ENCODE data around the gene MPDZ.

DNA sequence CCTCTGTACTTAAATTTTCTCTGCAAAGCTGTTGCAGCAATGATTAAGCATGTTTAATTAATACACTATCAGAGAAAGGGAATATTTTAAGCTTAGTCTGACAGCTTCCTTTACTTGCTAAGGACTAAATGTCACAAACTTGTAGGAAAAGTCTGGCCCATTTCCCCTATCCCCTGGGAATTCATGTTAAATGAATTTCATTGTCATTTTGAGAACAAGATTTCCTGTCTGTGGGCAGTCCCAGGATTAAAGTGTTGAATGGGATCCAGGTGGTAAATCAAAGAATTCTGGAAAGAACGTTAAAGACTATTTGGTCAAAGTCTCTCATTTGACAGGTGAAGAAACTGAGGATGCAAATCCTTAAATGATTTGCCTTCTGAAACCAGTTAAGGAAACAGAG, 214.8 kb downstream of the MPDZ start:
- TF ChIP-seq, protein P1, sequence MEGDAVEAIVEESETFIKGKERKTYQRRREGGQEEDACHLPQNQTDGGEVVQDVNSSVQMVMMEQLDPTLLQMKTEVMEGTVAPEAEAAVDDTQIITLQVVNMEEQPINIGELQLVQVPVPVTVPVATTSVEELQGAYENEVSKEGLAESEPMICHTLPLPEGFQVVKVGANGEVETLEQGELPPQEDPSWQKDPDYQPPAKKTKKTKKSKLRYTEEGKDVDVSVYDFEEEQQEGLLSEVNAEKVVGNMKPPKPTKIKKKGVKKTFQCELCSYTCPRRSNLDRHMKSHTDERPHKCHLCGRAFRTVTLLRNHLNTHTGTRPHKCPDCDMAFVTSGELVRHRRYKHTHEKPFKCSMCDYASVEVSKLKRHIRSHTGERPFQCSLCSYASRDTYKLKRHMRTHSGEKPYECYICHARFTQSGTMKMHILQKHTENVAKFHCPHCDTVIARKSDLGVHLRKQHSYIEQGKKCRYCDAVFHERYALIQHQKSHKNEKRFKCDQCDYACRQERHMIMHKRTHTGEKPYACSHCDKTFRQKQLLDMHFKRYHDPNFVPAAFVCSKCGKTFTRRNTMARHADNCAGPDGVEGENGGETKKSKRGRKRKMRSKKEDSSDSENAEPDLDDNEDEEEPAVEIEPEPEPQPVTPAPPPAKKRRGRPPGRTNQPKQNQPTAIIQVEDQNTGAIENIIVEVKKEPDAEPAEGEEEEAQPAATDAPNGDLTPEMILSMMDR (IDR thresholded peaks at IDR 0.05) = no peak
- TF ChIP-seq EZH2 (IDR thresholded peaks at IDR 0.05) (no peak), EZH2phosphoT487 (IDR thresholded peaks at IDR 0.05) (no peak)

Measured in neural progenitor cell (in vitro differentiated cells).